Skin of body (tissue), 3 donors: ENCODE data around the gene TPRA1. TPM values are rescaled to one million over a fixed set of nuclear protein-coding genes. Genes with fewer than 3 reads are reported as not detected.
"Not testable (repeated sequence)": the region's sequence is repeated elsewhere in the genome, so short reads cannot be mapped to it uniquely, and the experiment has no call there.

Experiments used
- DNase-seq: peaks from one replicate; lab custom pipeline; 2025; lab: John Stamatoyannopoulos, UW
- small RNA-seq: library from RNA; depleted of rRNA; stranded (forward); fragments of <200 nt; gene quantifications from one replicate; pipeline ENCODE3, GENCODE V24; 2014; ENCODE audit warnings: low replicate concordance
- total RNA-seq: library from RNA; depleted of rRNA; stranded (reverse); fragments of >200 nt; gene quantifications from one replicate; pipeline ENCODE4 v1.2.3, GENCODE V29; 2014

Gene TPRA1
- total RNA-seq, 1 donor from 2014 or later: 19.2 TPM

- no peak for DNase-seq
These were observed 51.0 kb downstream of the TPRA1 start for GRCh38 chr3:127539366-127540060.

GRCh38 chr3:127538569-127538968 is 52.0 kb downstream of the TPRA1 start:
- no peak for DNase-seq

- DNase-seq: no peak
These were observed 53.4 kb downstream of the TPRA1 start for GRCh38 chr3:127536830-127537812.

GRCh38 chr3:127535901-127536829 is 54.4 kb downstream of the TPRA1 start:
- no peak for DNase-seq

GRCh38 chr3:127535106-127535785 is 55.3 kb downstream of the TPRA1 start:
- no peak for DNase-seq

GRCh38 chr3:127534564-127534963 is 56.0 kb downstream of the TPRA1 start:
- DNase-seq: no peak

- no peak for DNase-seq
These were observed 56.4 kb downstream of the TPRA1 start for GRCh38 chr3:127534161-127534451.

GRCh38 chr3:127532561-127533203 is 57.9 kb downstream of the TPRA1 start:
- DNase-seq: no peak

GRCh38 chr3:127531821-127532220 is 58.7 kb downstream of the TPRA1 start:
- no peak for DNase-seq

GRCh38 chr3:127530863-127531262 is 59.7 kb downstream of the TPRA1 start:
- not testable (repeated sequence) for DNase-seq

- no peak for DNase-seq
These were observed 61.0 kb downstream of the TPRA1 start for GRCh38 chr3:127529346-127530188.

- no peak for DNase-seq
These were observed 65.2 kb downstream of the TPRA1 start for GRCh38 chr3:127525373-127525772.

GRCh38 chr3:127524296-127524896 is 66.1 kb downstream of the TPRA1 start:
- no peak for DNase-seq

Small RNA genes within 50 kb of the gene (small RNA-seq; reads per million reads assigned to genes)
- gene AC084035.1 (not detected), gene MIR6825 (not detected), gene MIR7976 (0.14 reads per million)

Other genes starting within 250 kb of the TPRA1 start
- 25.2 TPM for gene MCM2, start 7.7 kb upstream of the TPRA1 start, total RNA-seq
- gene PODXL2, start 38.5 kb upstream of the TPRA1 start, total RNA-seq: 8.4 TPM
- gene ABTB1, start 82.2 kb upstream of the TPRA1 start, total RNA-seq: 11.5 TPM
- gene MGLL, start 231.8 kb upstream of the TPRA1 start, total RNA-seq: 32.7 TPM